GM18502 (cell line): Measurements from ENCODE around the gene SNRPD3.
"Not testable (repeated sequence)": the region's sequence is repeated elsewhere in the genome, so short reads cannot be mapped to it uniquely, and the experiment has no call there.

ENCODE experiments used
- ATAC-seq: cut with Tn5 transposase; IDR thresholded peaks from one replicate; pipeline ENCODE4 v1.9.1; 2021; ENCODE audit warnings: mild to moderate bottlenecking; ENCODE audit not compliant: unreplicated experiment, poor library complexity

Gene SNRPD3

GRCh38 chr22:24530968-24531367, 24.8 kb upstream of the SNRPD3 start:
- not testable (repeated sequence) for ATAC-seq

- ATAC-seq, result no peak
Observed at GRCh38 chr22:24532075-24532474, 23.7 kb upstream of the SNRPD3 start.

- no peak for ATAC-seq
Observed at GRCh38 chr22:24535348-24535747, 20.5 kb upstream of the SNRPD3 start.

GRCh38 chr22:24536089-24536488, 19.7 kb upstream of the SNRPD3 start:
- no peak for ATAC-seq

GRCh38 chr22:24540470-24540869, 15.3 kb upstream of the SNRPD3 start:
- ATAC-seq, result no peak

- ATAC-seq, result no peak
Observed at GRCh38 chr22:24541681-24542515, 13.9 kb upstream of the SNRPD3 start.

- no peak for ATAC-seq
Observed at GRCh38 chr22:24542641-24543040, 13.2 kb upstream of the SNRPD3 start.

GRCh38 chr22:24543185-24543601, 12.6 kb upstream of the SNRPD3 start:
- ATAC-seq, result no peak

GRCh38 chr22:24543679-24544243, 12.0 kb upstream of the SNRPD3 start:
- ATAC-seq, result no peak

- ATAC-seq, result no peak
Observed at GRCh38 chr22:24548812-24549211, 7.0 kb upstream of the SNRPD3 start.

GRCh38 chr22:24550028-24550901, 5.5 kb upstream of the SNRPD3 start:
- ATAC-seq, result no peak

- ATAC-seq, result no peak
Observed at GRCh38 chr22:24550902-24551435, 4.8 kb upstream of the SNRPD3 start.

GRCh38 chr22:24552503-24553286, 3.1 kb upstream of the SNRPD3 start:
- ATAC-seq, result not testable (repeated sequence)

GRCh38 chr22:24553597-24554312, 2.0 kb upstream of the SNRPD3 start:
- ATAC-seq, result no peak

GRCh38 chr22:24554313-24555164, 1.3 kb upstream of the SNRPD3 start, which contains the start of gene GUCD1:
GUCD1 (minus strand) TSS chr22:24555138; CDS start chr22:24554991, 147 bp downstream.
- ATAC-seq, result peak; percentile 5

- no peak for ATAC-seq
Observed at GRCh38 chr22:24559471-24559870, 3.7 kb downstream of the SNRPD3 start.

GRCh38 chr22:24563246-24563645, 7.4 kb downstream of the SNRPD3 start:
- no peak for ATAC-seq

GRCh38 chr22:24564376-24565058, 8.7 kb downstream of the SNRPD3 start:
- no peak for ATAC-seq
